Gastroesophageal sphincter (tissue), 3 donors: ENCODE results near the gene TSHZ3.

Experiments used
- CTCF ChIP-seq, 4 experiments: fragments of 200-600 bp in 2 of 4; fragments of 450-650 bp in 2 of 4; sonication (generic) in 1 of 4; IDR thresholded peaks; one replicate each; pipeline ENCODE4 v1.5.1; 2017 to 2019; ENCODE audit warnings: antibody characterized with exemption in 4 of 4, mild to moderate bottlenecking in 2 of 4, moderate library complexity in 2 of 4
- EP300 ChIP-seq: sonication (generic); formaldehyde crosslinking; IDR thresholded peaks from one replicate; pipeline ENCODE4 v1.6.1; 2017; ENCODE audit warnings: antibody characterized with exemption, mild to moderate bottlenecking

DNA sequence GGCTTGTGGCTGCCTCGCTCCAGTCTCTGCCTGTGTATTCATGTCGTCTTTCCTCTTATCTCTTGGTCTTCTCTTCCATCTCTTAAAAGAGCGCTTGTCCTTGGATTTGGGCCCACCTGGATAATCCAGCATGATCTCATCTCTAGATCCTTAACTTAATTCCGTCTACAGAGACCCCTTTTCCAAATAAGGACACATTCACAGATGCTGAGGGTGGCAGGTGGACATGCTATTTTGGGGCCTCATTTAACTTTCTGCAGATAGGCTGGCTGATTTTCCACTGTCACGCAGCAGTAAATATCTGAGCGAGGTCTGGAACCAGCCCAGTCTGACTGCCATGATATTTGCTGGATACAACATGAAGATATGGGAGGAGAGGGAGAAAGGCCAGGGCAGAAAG is 41.5 kb upstream of the TSHZ3 start:
- TF ChIP-seq EP300 (no peak), CTCF (IDR thresholded peaks at IDR 0.05) (no peak)
